Spleen (tissue), 11 donors: Measurements from ENCODE around the gene MS4A6A. TPM values are rescaled to one million over a fixed set of nuclear protein-coding genes. Genes with fewer than 3 reads are reported as not detected.

Experiments
- DNase-seq: peaks from one replicate; pipeline ENCODE4 v3.0.0-alpha.2; 2020
- H3K27ac ChIP-seq, 8 donors: fragments of 200-600 bp; sonication (generic) in 7 of 8; 1 replicate in 4 of 8; 2 replicates in 4 of 8; pipeline versions ENCODE4 v1.5.0 to v1.8.0; 2016 to 2021; ENCODE audit warnings: inconsistent platforms in 4 of 8, mild to moderate bottlenecking in 4 of 8, moderate library complexity in 1 of 8
- H3K27me3 ChIP-seq, 7 donors: fragments of 200-600 bp; sonication (generic) in 6 of 7; replicated peaks in 1 of 7; 1 replicate in 4 of 7; 2 replicates in 3 of 7; pipeline versions ENCODE4 v1.5.0 to v1.8.0; 2016 to 2021; ENCODE audit warnings: inconsistent platforms in 3 of 7, mild to moderate bottlenecking in 1 of 7
- H3K36me3 ChIP-seq, 6 donors: fragments of 200-600 bp; sonication (generic) in 5 of 6; 1 replicate in 4 of 6; 2 replicates in 2 of 6; pipeline versions ENCODE4 v1.5.0 to v1.8.0; 2016 to 2021; ENCODE audit warnings: inconsistent platforms in 2 of 6
- H3K4me1 ChIP-seq, 6 donors: fragments of 200-600 bp; sonication (generic) in 5 of 6; 1 replicate in 3 of 6; 2 replicates in 3 of 6; pipeline versions ENCODE4 v1.5.0 to v1.8.0; 2016 to 2021; ENCODE audit warnings: inconsistent platforms in 3 of 6
- H3K4me3 ChIP-seq, 8 donors: fragments of 200-600 bp; sonication (generic) in 7 of 8; 1 replicate in 4 of 8; 2 replicates in 4 of 8; pipeline versions ENCODE4 v1.5.0 to v1.8.0; 2016 to 2021; ENCODE audit warnings: inconsistent platforms in 4 of 8, mild to moderate bottlenecking in 4 of 8, moderate library complexity in 2 of 8
- H3K9me3 ChIP-seq, 8 donors: fragments of 200-600 bp; sonication (generic) in 7 of 8; 1 replicate in 4 of 8; 2 replicates in 4 of 8; pipeline versions ENCODE4 v1.5.0 to v1.8.0; 2016 to 2021; ENCODE audit warnings: inconsistent platforms in 4 of 8
- CTCF ChIP-seq, 11 experiments: fragments of 200-600 bp in 7 of 11; fragments of 450-650 bp in 4 of 11; sonication (generic) in 4 of 11; IDR thresholded peaks in 8 of 11; conservative IDR thresholded peaks in 3 of 11; 1 replicate in 7 of 11; 2 replicates in 4 of 11; pipeline versions ENCODE4 v1.4.0 to v1.8.0; 2016 to 2021; ENCODE audit warnings: antibody characterized with exemption in 11 of 11, inconsistent platforms in 4 of 11, mild to moderate bottlenecking in 1 of 11
- POLR2A ChIP-seq, 3 donors: fragments of 450-650 bp; IDR thresholded peaks; one replicate each; pipeline ENCODE4 v1.5.1; 2017; ENCODE audit warnings: antibody characterized with exemption in 3 of 3, mild to moderate bottlenecking in 1 of 3
- POLR2AphosphoS5 ChIP-seq, 3 donors: sonication (generic); formaldehyde crosslinking; IDR thresholded peaks; one replicate each; pipeline ENCODE4 v1.5.1; 2017; ENCODE audit warnings: antibody characterized with exemption in 3 of 3
- WGBS, 5 donors: extraction: QIAGEN DNeasy Blood & Tissue Kit in 3 of 5; methylation state at CpG; one replicate each; pipeline versions ENCODE4 v1.1.5 to v1.1.7; 2013 to 2018; 5-methylcytosine and 5-hydroxymethylcytosine counted together
- intact Hi-C: fragments of 100-400 bp; cut with DNase I; formaldehyde crosslinking; loops from one replicate; pipeline ENCODE4 v1.15.0; 2023; ENCODE audit warnings: low total_unique reads
- polyA plus RNA-seq, 3 donors: library from polyadenylated mRNA; stranded (reverse); fragments of 200-250 nt; gene quantifications; one replicate each; pipeline ENCODE4 v1.2.1, GENCODE V29; 2013
- total RNA-seq, 7 donors: library from RNA; depleted of rRNA in 3 of 7; stranded (reverse); fragments of >200 nt in 3 of 7; fragmentation: NEBNext Ultra II Directional in 4 of 7; extraction: Animal tissue kit (Norgen Biotek cat#: 25700) in 4 of 7; gene quantifications; one replicate each; pipeline versions ENCODE4 v1.1.0 to v1.2.1, GENCODE V29; 2016 to 2021
- donor health status: healthy with polysubstance abuse.
- donor health status: DM: no; HTN: no; CAD: no; lungs with moderate emphysema.
- donor health status: DM: no; HTN: no; CAD: no.
- donor health status: Bipolar disorder and iron deficiency.
- donor health status: healthy.
- donor health status: DM: no; HTN: no; CAD: no.
- donor health status: DM: yes; HTN: yes; CAD: no.

Gene MS4A6A
- total and polyA plus RNA-seq, 10 donors = 109 to 560 (median 231) TPM

GRCh38 chr11:60169264-60169915, 13.5 kb downstream of the MS4A6A start:
- peaks cover 0 to 31% (median 19%) of the 10 kb centered on the region in 8 donors for H3K9me3 ChIP-seq
- peaks cover 0 to 50% (median 0%) of the 10 kb centered on the region in 6 donors for H3K36me3 ChIP-seq
- 79 to 93% (median 84%) methylated on average over 6 of the region's 6 CpGs for WGBS, 5 donors
- peak overlapping the region in 3 of 8 donors; percentile 8 to 41 (median 26) for H3K27ac ChIP-seq
- H3K27me3 ChIP-seq = no peaks in the 10 kb centered on the region
- intact Hi-C loops = no loop called here
- peaks cover 0 to 12% (median 2%) of the 10 kb centered on the region in 6 donors for H3K4me1 ChIP-seq
- TF ChIP-seq POLR2A (IDR thresholded peaks at IDR 0.05) (no peak), CTCF (IDR thresholded peaks at IDR 0.05 in 8 of 11, conservative IDR thresholded peaks at IDR 0.05 in 3 of 11) (peak; percentile 16 to 66 (median 49))
- no peak overlapping the region for H3K4me3 ChIP-seq
- no peak for DNase-seq

GRCh38 chr11:60168306-60168705, 14.6 kb downstream of the MS4A6A start:
- intact Hi-C loops = no loop called here
- H3K27ac ChIP-seq = no peak overlapping the region
- no peaks in the 10 kb centered on the region for H3K27me3 ChIP-seq
- H3K4me3 ChIP-seq = no peak overlapping the region
- peaks cover 0 to 40% (median 0%) of the 10 kb centered on the region in 6 donors for H3K36me3 ChIP-seq
- no peak for DNase-seq
- H3K9me3 ChIP-seq = peaks cover 0 to 31% (median 19%) of the 10 kb centered on the region in 8 donors
- H3K4me1 ChIP-seq = peaks cover 0 to 12% (median 2%) of the 10 kb centered on the region in 6 donors
- 73 to 81% (median 78%) methylated on average over 6 of the region's 6 CpGs for WGBS, 5 donors
- TF ChIP-seq CTCF (IDR thresholded peaks at IDR 0.05 in 8 of 11, conservative IDR thresholded peaks at IDR 0.05 in 3 of 11) = no peak
- TF ChIP-seq POLR2AphosphoS5 (IDR thresholded peaks at IDR 0.05) = peak in 1 of 3 donors; percentile 29

GRCh38 chr11:60165951-60166350, 16.9 kb downstream of the MS4A6A start:
- Histone ChIP-seq H3K36me3 (peaks cover 0 to 16% (median 0%) of the 10 kb centered on the region in 6 donors), H3K4me3 (no peak overlapping the region), H3K27me3 (no peaks in the 10 kb centered on the region), H3K4me1 (peaks cover 0 to 12% (median 2%) of the 10 kb centered on the region in 6 donors), H3K27ac (no peak overlapping the region), H3K9me3 (peaks cover 0 to 31% (median 19%) of the 10 kb centered on the region in 8 donors)
- TF ChIP-seq POLR2AphosphoS5 (IDR thresholded peaks at IDR 0.05) = no peak
- TF ChIP-seq CTCF (IDR thresholded peaks at IDR 0.05 in 8 of 11, conservative IDR thresholded peaks at IDR 0.05 in 3 of 11) = no peak
- no peak for TF ChIP-seq POLR2A (IDR thresholded peaks at IDR 0.05)
- intact Hi-C loops = no loop called here
- no peak for DNase-seq

GRCh38 chr11:60165538-60165937, 17.3 kb downstream of the MS4A6A start:
- WGBS, 5 donors = 55 to 69% (median 57%) methylated on average over 2 of the region's 2 CpGs
- Histone ChIP-seq H3K9me3 (peaks cover 0 to 30% (median 19%) of the 10 kb centered on the region in 8 donors), H3K4me1 (peaks cover 0 to 12% (median 2%) of the 10 kb centered on the region in 6 donors), H3K27me3 (no peaks in the 10 kb centered on the region), H3K36me3 (peaks cover 0 to 12% (median 0%) of the 10 kb centered on the region in 6 donors), H3K4me3 (no peak overlapping the region), H3K27ac (no peak overlapping the region)
- TF ChIP-seq POLR2AphosphoS5 (IDR thresholded peaks at IDR 0.05) = no peak
- no peak for TF ChIP-seq POLR2A (IDR thresholded peaks at IDR 0.05)
- TF ChIP-seq CTCF (IDR thresholded peaks at IDR 0.05 in 8 of 11, conservative IDR thresholded peaks at IDR 0.05 in 3 of 11) = no peak
- intact Hi-C loops = no loop called here
- DNase-seq = no peak
